ENCODE results near the gene KRTAP10-1. TPM values are rescaled to one million over a fixed set of nuclear protein-coding genes. Genes with fewer than 3 reads are reported as not detected.

KRTAP10-1 gene
- total and polyA plus RNA-seq, 9 of the 15 experiments (the other 6 are each of a cell fraction or from before 2014, with no cell fraction given), result not detected

GRCh38 chr21:44568667-44569556 is 28.9 kb upstream of the KRTAP10-1 start (continued):
- TF ChIP-seq PCBP1 (IDR thresholded peaks at IDR 0.05; ENCODE audit: low read depth, low read length, poor library complexity, severe bottlenecking) (no peak), ZBTB11 (CRISPR knock-in tag; IDR thresholded peaks at IDR 0.05) (peak in 2 of 3 experiments; percentile 51 to 65; a peak in 2 of 6 replicates)
- TF ChIP-seq, protein P1, sequence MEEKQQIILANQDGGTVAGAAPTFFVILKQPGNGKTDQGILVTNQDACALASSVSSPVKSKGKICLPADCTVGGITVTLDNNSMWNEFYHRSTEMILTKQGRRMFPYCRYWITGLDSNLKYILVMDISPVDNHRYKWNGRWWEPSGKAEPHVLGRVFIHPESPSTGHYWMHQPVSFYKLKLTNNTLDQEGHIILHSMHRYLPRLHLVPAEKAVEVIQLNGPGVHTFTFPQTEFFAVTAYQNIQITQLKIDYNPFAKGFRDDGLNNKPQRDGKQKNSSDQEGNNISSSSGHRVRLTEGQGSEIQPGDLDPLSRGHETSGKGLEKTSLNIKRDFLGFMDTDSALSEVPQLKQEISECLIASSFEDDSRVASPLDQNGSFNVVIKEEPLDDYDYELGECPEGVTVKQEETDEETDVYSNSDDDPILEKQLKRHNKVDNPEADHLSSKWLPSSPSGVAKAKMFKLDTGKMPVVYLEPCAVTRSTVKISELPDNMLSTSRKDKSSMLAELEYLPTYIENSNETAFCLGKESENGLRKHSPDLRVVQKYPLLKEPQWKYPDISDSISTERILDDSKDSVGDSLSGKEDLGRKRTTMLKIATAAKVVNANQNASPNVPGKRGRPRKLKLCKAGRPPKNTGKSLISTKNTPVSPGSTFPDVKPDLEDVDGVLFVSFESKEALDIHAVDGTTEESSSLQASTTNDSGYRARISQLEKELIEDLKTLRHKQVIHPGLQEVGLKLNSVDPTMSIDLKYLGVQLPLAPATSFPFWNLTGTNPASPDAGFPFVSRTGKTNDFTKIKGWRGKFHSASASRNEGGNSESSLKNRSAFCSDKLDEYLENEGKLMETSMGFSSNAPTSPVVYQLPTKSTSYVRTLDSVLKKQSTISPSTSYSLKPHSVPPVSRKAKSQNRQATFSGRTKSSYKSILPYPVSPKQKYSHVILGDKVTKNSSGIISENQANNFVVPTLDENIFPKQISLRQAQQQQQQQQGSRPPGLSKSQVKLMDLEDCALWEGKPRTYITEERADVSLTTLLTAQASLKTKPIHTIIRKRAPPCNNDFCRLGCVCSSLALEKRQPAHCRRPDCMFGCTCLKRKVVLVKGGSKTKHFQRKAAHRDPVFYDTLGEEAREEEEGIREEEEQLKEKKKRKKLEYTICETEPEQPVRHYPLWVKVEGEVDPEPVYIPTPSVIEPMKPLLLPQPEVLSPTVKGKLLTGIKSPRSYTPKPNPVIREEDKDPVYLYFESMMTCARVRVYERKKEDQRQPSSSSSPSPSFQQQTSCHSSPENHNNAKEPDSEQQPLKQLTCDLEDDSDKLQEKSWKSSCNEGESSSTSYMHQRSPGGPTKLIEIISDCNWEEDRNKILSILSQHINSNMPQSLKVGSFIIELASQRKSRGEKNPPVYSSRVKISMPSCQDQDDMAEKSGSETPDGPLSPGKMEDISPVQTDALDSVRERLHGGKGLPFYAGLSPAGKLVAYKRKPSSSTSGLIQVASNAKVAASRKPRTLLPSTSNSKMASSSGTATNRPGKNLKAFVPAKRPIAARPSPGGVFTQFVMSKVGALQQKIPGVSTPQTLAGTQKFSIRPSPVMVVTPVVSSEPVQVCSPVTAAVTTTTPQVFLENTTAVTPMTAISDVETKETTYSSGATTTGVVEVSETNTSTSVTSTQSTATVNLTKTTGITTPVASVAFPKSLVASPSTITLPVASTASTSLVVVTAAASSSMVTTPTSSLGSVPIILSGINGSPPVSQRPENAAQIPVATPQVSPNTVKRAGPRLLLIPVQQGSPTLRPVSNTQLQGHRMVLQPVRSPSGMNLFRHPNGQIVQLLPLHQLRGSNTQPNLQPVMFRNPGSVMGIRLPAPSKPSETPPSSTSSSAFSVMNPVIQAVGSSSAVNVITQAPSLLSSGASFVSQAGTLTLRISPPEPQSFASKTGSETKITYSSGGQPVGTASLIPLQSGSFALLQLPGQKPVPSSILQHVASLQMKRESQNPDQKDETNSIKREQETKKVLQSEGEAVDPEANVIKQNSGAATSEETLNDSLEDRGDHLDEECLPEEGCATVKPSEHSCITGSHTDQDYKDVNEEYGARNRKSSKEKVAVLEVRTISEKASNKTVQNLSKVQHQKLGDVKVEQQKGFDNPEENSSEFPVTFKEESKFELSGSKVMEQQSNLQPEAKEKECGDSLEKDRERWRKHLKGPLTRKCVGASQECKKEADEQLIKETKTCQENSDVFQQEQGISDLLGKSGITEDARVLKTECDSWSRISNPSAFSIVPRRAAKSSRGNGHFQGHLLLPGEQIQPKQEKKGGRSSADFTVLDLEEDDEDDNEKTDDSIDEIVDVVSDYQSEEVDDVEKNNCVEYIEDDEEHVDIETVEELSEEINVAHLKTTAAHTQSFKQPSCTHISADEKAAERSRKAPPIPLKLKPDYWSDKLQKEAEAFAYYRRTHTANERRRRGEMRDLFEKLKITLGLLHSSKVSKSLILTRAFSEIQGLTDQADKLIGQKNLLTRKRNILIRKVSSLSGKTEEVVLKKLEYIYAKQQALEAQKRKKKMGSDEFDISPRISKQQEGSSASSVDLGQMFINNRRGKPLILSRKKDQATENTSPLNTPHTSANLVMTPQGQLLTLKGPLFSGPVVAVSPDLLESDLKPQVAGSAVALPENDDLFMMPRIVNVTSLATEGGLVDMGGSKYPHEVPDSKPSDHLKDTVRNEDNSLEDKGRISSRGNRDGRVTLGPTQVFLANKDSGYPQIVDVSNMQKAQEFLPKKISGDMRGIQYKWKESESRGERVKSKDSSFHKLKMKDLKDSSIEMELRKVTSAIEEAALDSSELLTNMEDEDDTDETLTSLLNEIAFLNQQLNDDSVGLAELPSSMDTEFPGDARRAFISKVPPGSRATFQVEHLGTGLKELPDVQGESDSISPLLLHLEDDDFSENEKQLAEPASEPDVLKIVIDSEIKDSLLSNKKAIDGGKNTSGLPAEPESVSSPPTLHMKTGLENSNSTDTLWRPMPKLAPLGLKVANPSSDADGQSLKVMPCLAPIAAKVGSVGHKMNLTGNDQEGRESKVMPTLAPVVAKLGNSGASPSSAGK (IDR thresholded peaks at IDR 0.05), result peak; percentile 90
- TF ChIP-seq, protein P2, sequence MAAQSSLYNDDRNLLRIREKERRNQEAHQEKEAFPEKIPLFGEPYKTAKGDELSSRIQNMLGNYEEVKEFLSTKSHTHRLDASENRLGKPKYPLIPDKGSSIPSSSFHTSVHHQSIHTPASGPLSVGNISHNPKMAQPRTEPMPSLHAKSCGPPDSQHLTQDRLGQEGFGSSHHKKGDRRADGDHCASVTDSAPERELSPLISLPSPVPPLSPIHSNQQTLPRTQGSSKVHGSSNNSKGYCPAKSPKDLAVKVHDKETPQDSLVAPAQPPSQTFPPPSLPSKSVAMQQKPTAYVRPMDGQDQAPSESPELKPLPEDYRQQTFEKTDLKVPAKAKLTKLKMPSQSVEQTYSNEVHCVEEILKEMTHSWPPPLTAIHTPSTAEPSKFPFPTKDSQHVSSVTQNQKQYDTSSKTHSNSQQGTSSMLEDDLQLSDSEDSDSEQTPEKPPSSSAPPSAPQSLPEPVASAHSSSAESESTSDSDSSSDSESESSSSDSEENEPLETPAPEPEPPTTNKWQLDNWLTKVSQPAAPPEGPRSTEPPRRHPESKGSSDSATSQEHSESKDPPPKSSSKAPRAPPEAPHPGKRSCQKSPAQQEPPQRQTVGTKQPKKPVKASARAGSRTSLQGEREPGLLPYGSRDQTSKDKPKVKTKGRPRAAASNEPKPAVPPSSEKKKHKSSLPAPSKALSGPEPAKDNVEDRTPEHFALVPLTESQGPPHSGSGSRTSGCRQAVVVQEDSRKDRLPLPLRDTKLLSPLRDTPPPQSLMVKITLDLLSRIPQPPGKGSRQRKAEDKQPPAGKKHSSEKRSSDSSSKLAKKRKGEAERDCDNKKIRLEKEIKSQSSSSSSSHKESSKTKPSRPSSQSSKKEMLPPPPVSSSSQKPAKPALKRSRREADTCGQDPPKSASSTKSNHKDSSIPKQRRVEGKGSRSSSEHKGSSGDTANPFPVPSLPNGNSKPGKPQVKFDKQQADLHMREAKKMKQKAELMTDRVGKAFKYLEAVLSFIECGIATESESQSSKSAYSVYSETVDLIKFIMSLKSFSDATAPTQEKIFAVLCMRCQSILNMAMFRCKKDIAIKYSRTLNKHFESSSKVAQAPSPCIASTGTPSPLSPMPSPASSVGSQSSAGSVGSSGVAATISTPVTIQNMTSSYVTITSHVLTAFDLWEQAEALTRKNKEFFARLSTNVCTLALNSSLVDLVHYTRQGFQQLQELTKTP (IDR thresholded peaks at IDR 0.05; ENCODE audit: low read depth in 1 of 2, partially characterized antibody in 2 of 2), result no peak

Data from K562 (cell line).